Stomach (tissue), 9 donors: ENCODE data around the gene REP15. TPM values are rescaled to one million over a fixed set of nuclear protein-coding genes. Genes with fewer than 3 reads are reported as not detected.

Experiments used
- DNase-seq, 2 donors: peaks; one replicate each; pipeline versions ENCODE4 v3.0.0 to v3.0.0-alpha.2; 2013 to 2019
- H3K27ac ChIP-seq, 5 donors: fragments of 200-600 bp in 4 of 5; sonication (generic) in 4 of 5; one replicate each; pipeline ENCODE4 v1.5.1; 2013 to 2019; ENCODE audit warnings: mild to moderate bottlenecking in 1 of 5, moderate library complexity in 1 of 5
- H3K27me3 ChIP-seq, 3 donors: fragments of 200-600 bp; sonication (generic); one replicate each; pipeline ENCODE4 v1.5.1; 2017 to 2019; ENCODE audit warnings: mixed run types in 1 of 3
- H3K36me3 ChIP-seq, 4 donors: fragments of 200-600 bp; sonication (generic); 1 replicate in 3 of 4; 2 replicates in 1 of 4; pipeline ENCODE4 v1.5.1; 2016 to 2019
- H3K4me1 ChIP-seq, 4 donors: fragments of 200-600 bp; sonication (generic); one replicate each; pipeline ENCODE4 v1.5.1; 2016 to 2019
- H3K4me3 ChIP-seq, 4 donors: fragments of 200-600 bp; sonication (generic) in 3 of 4; one replicate each; pipeline ENCODE4 v1.5.1; 2016 to 2019; ENCODE audit warnings: mild to moderate bottlenecking in 1 of 4
- H3K9me3 ChIP-seq, 4 donors: fragments of 200-600 bp; sonication (generic); one replicate each; pipeline ENCODE4 v1.5.1; 2016 to 2019
- EP300 ChIP-seq: sonication (generic); formaldehyde crosslinking; IDR thresholded peaks from one replicate; pipeline ENCODE4 v1.6.1; 2017; ENCODE audit warnings: antibody characterized with exemption
- POLR2A ChIP-seq, 4 donors: fragments of 450-650 bp; IDR thresholded peaks; one replicate each; pipeline ENCODE4 v1.6.1; 2016; ENCODE audit warnings: antibody characterized with exemption in 4 of 4, control low read depth in 2 of 4, mild to moderate bottlenecking in 1 of 4, moderate library complexity in 1 of 4
- POLR2AphosphoS5 ChIP-seq, 3 donors: sonication (generic); formaldehyde crosslinking; IDR thresholded peaks; one replicate each; pipeline ENCODE4 v1.6.1; 2016; ENCODE audit warnings: antibody characterized with exemption in 3 of 3
- WGBS, 5 donors: extraction: QIAGEN DNeasy Blood & Tissue Kit in 3 of 5; methylation state at CpG; one replicate each; pipeline versions ENCODE4 v1.1.5 to v1.1.7; 2013 to 2018; 5-methylcytosine and 5-hydroxymethylcytosine counted together
- intact Hi-C: fragments of 100-400 bp; cut with DNase I; formaldehyde crosslinking; loops from one replicate; pipeline ENCODE4 v1.15.1; 2023; ENCODE audit warnings: low total_unique reads
- polyA plus RNA-seq, 3 donors: library from polyadenylated mRNA; stranded (reverse); fragments of 200-250 nt; gene quantifications; one replicate each; pipeline ENCODE4 v1.2.3, GENCODE V29; 2013
- total RNA-seq, 5 donors: library from RNA; depleted of rRNA; stranded (reverse); fragments of >200 nt; gene quantifications; one replicate each; pipeline versions ENCODE4 v1.1.0 to v1.2.3, GENCODE V29; 2014 to 2016
- TF ChIP-seq, protein P1 (sequence below), 7 experiments: fragments of 450-650 bp in 4 of 7; fragments of 200-600 bp in 3 of 7; sonication (generic) in 3 of 7; IDR thresholded peaks; one replicate each; pipeline ENCODE4 v1.5.1; 2016 to 2019; ENCODE audit warnings: antibody characterized with exemption in 7 of 7, control low read depth in 2 of 7, mild to moderate bottlenecking in 1 of 7
- donor health status: healthy with polysubstance abuse.
- donor health status: Bipolar disorder and iron deficiency.
- donor health status: healthy.

REP15 gene
- total and polyA plus RNA-seq, 8 donors: 3.0 to 115 (median 10.5) TPM

DNA sequence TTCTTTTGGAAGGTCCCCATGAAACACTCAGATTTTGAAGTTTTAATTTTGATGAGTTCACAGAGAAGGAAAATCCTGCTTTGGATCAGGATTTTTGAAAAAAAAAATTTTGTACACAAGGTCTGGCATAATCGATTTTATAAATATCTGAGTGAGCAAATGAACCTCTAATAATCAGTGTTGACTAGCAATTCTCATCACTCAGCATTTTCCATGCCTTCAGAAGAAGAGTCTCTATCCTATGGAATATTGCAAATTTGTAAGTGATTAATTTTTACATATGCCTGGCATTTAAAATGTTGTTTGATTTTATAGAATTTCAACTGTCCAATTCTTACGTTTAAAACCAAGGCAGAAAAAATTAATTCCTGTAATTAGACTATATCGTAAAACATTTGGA lies 30.5 kb upstream of the REP15 start:
- intact Hi-C loops: no loop called here
- H3K4me1 ChIP-seq: no peaks in the 10 kb centered on the region
- TF ChIP-seq POLR2A (IDR thresholded peaks at IDR 0.05) (no peak), EP300 (no peak), POLR2AphosphoS5 (IDR thresholded peaks at IDR 0.05) (no peak)
- TF ChIP-seq, protein P1, sequence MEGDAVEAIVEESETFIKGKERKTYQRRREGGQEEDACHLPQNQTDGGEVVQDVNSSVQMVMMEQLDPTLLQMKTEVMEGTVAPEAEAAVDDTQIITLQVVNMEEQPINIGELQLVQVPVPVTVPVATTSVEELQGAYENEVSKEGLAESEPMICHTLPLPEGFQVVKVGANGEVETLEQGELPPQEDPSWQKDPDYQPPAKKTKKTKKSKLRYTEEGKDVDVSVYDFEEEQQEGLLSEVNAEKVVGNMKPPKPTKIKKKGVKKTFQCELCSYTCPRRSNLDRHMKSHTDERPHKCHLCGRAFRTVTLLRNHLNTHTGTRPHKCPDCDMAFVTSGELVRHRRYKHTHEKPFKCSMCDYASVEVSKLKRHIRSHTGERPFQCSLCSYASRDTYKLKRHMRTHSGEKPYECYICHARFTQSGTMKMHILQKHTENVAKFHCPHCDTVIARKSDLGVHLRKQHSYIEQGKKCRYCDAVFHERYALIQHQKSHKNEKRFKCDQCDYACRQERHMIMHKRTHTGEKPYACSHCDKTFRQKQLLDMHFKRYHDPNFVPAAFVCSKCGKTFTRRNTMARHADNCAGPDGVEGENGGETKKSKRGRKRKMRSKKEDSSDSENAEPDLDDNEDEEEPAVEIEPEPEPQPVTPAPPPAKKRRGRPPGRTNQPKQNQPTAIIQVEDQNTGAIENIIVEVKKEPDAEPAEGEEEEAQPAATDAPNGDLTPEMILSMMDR (IDR thresholded peaks at IDR 0.05): no peak
- no peak overlapping the region for H3K27ac ChIP-seq
- H3K36me3 ChIP-seq: peaks cover 13 to 79% (median 62%) of the 10 kb centered on the region in 4 donors
- 73 to 92% (median 77%) methylated on average over 3 of the region's 3 CpGs for WGBS, 5 donors
- H3K4me3 ChIP-seq: no peak overlapping the region
- no peaks in the 10 kb centered on the region for H3K27me3 ChIP-seq
- no peak for DNase-seq
- no peaks in the 10 kb centered on the region for H3K9me3 ChIP-seq

DNA sequence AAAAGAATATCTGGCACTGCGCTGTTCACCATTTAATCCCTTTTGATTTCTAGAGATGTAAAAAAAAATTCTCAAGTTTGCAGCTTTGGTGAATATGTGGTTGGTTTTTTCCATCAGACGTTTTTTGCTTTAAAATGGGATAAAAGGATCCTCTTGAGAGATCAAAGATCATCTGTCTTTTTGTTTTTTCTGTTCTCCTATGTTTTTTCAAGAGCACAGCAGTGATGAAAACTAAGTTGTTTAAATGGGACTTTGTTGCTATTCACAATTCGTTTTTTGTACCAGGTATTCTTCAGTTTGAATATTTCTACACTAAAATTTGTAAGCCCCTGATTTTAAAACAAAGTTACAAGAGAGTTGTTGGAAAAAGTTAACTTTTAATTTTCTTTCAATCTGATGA lies 29.7 kb upstream of the REP15 start:
- H3K27ac ChIP-seq: no peak overlapping the region
- no peaks in the 10 kb centered on the region for H3K9me3 ChIP-seq
- no peak for DNase-seq
- TF ChIP-seq POLR2AphosphoS5 (IDR thresholded peaks at IDR 0.05): no peak
- TF ChIP-seq, protein P1 (IDR thresholded peaks at IDR 0.05): no peak
- no peak for TF ChIP-seq EP300
- no peak for TF ChIP-seq POLR2A (IDR thresholded peaks at IDR 0.05)
- intact Hi-C loops: no loop called here
- no peak overlapping the region for H3K4me3 ChIP-seq
- 54 to 62% (median 58%) methylated on average over 3 of the region's 3 CpGs for WGBS, 5 donors
- H3K36me3 ChIP-seq: peaks cover 13 to 77% (median 59%) of the 10 kb centered on the region in 4 donors
- H3K4me1 ChIP-seq: no peaks in the 10 kb centered on the region
- H3K27me3 ChIP-seq: no peaks in the 10 kb centered on the region

GRCh38 chr12:27667540-27667939 lies 28.7 kb upstream of the REP15 start:
- no peak for DNase-seq
- TF ChIP-seq, protein P1 (IDR thresholded peaks at IDR 0.05): no peak
- TF ChIP-seq EP300: no peak
- no peak for TF ChIP-seq POLR2AphosphoS5 (IDR thresholded peaks at IDR 0.05)
- no peak for TF ChIP-seq POLR2A (IDR thresholded peaks at IDR 0.05)
- H3K27ac ChIP-seq: no peak overlapping the region
- no peak overlapping the region for H3K4me3 ChIP-seq
- no peaks in the 10 kb centered on the region for H3K27me3 ChIP-seq
- peaks cover 0 to 3% (median under 1%) of the 10 kb centered on the region in 4 donors for H3K4me1 ChIP-seq
- H3K36me3 ChIP-seq: peaks cover 13 to 71% (median 57%) of the 10 kb centered on the region in 4 donors
- H3K9me3 ChIP-seq: no peaks in the 10 kb centered on the region
- intact Hi-C loops: no loop called here
- 86 to 93% (median 90%) methylated on average over 6 of the region's 6 CpGs for WGBS, 5 donors

- intact Hi-C loops: no loop called here
- TF ChIP-seq EP300 (no peak), POLR2A (IDR thresholded peaks at IDR 0.05) (no peak), POLR2AphosphoS5 (IDR thresholded peaks at IDR 0.05) (no peak)
- TF ChIP-seq, protein P1 (IDR thresholded peaks at IDR 0.05): no peak
- Histone ChIP-seq H3K4me1 (peaks cover 0 to 15% (median 7%) of the 10 kb centered on the region in 4 donors), H3K36me3 (peaks cover 12 to 56% (median 38%) of the 10 kb centered on the region in 4 donors), H3K4me3 (no peak overlapping the region), H3K27me3 (no peaks in the 10 kb centered on the region), H3K27ac (peak overlapping the region in 1 of 5 donors; percentile 33), H3K9me3 (no peaks in the 10 kb centered on the region)
- no peak for DNase-seq
- WGBS, 5 donors: 77 to 86% (median 80%) methylated on average over 4 of the region's 4 CpGs
Measured at GRCh38 chr12:27672051-27672450, 24.2 kb upstream of the REP15 start.
